ENCODE data around the gene AREL1.
A peak's percentile ranks its signal among the peaks of the same experiment; 100 is the strongest.
"Not testable (repeated sequence)": the region's sequence is repeated elsewhere in the genome, so short reads cannot be mapped to it uniquely, and the experiment has no call there.

Gene AREL1, protein sequence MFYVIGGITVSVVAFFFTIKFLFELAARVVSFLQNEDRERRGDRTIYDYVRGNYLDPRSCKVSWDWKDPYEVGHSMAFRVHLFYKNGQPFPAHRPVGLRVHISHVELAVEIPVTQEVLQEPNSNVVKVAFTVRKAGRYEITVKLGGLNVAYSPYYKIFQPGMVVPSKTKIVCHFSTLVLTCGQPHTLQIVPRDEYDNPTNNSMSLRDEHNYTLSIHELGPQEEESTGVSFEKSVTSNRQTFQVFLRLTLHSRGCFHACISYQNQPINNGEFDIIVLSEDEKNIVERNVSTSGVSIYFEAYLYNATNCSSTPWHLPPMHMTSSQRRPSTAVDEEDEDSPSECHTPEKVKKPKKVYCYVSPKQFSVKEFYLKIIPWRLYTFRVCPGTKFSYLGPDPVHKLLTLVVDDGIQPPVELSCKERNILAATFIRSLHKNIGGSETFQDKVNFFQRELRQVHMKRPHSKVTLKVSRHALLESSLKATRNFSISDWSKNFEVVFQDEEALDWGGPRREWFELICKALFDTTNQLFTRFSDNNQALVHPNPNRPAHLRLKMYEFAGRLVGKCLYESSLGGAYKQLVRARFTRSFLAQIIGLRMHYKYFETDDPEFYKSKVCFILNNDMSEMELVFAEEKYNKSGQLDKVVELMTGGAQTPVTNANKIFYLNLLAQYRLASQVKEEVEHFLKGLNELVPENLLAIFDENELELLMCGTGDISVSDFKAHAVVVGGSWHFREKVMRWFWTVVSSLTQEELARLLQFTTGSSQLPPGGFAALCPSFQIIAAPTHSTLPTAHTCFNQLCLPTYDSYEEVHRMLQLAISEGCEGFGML

DNA sequence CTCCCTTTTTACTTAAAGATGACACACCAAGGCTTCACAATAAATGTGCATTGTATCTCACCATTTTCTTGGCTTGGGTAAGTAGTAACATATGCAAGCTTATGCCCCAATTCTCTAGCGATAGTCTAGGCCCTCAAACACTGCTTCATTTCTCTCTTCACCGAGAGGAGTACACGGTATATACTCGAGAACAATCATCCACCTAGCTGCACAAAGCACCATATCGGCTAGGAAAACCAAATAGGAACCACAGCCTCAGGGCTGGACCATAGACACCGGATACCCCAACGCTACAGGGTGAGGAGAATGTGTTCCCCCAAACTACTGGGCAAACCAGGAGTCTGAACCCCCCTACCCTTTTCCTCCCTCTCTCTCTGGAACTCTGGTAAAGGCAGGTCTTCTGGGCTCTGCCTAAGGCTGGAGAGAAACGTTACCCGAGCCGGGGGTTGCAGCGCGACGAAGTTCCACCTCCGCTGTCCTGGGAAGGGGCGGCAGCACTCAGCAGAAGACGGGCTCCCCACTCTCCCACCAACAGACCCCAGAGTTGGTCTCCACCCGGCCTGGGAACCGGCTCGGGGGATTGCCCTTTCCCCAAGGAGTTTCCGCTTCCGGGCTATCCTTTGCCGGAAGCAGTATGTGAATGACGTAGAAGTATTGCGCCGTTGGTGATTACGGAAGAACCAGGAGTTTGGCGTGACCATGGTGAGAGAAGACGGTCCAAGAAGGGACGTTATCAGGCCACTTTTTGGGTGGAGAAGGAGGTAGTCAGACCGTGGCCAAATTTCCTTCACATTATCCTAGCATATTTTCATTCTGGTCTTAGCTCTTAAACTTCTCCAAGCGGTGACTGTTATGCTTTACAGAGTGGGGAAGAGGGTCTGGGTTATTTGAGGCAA is at the start of gene AREL1, which contains the start of gene FCF1:
AREL1 (minus strand) TSS at position 582 of the 896 bp plus-strand sequence. CDS start 27,465 bp downstream, outside the sequence.
FCF1 (plus strand) TSS at position 646 of the 896 bp plus-strand sequence; CDS start at position 700, 54 bp downstream.
- FAIRE-seq = peak; percentile 86

DNA sequence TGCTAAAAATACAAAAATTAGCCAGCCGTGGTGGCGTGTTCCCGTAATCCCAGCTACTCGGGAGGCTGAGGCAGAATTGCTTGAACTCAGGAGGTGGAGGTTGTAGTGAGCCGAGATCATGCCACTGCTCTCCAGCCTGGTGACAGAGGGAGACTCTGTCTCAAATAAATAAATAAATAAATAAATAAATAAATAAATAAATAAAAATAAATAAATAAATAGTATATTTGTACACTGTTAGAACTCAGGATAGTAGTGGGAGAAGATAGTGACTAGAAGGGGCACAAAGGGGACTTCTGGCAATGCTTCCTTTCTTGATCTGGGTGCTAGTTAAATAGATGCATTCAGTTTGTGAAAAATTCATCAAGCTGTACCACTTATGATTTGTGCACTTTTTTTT is 45.6 kb upstream of the AREL1 start:
- FAIRE-seq = not testable (repeated sequence)

DNA sequence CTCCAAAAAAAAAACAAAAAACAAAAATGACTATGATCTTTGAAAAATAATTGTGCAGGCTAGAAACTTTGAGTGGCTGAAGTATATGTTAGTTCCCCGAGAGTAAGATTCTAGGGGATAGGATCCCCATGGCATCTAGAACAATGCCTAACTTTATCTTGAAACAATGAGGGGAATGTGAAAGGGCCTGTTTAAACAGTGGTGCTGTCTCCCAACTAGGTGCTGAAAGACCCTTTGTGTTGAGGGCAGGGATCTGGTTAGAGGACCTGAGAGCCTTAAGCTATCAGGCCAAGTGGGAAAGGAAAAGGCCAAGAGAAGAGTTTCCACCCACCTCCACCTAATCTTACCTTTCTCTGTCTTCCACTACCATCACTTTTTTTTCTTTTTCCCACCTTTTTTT is 43.4 kb upstream of the AREL1 start:
- no peak for FAIRE-seq

- FAIRE-seq = no peak
Measured at GRCh38 chr14:74754899-74755298, 42.0 kb upstream of the AREL1 start.

DNA sequence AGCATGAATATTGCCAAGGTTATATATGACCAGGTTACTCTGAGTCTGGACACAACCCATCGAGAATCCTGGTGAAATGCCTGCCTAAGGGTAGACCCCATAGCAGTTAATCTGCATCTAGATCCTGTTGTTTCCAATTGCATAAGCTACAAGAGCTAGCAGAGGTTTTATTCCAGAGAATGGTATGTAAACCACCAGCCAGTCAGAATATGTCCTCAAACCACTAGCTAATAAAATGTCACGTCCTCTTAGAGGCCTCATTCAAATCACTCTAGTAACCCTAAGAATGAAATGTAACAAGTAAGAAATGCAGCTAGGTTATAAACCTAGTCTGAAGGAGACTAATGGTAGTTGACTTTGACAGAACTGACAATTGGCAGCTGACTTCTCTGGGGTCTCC is 41.3 kb upstream of the AREL1 start:
- FAIRE-seq = no peak

DNA sequence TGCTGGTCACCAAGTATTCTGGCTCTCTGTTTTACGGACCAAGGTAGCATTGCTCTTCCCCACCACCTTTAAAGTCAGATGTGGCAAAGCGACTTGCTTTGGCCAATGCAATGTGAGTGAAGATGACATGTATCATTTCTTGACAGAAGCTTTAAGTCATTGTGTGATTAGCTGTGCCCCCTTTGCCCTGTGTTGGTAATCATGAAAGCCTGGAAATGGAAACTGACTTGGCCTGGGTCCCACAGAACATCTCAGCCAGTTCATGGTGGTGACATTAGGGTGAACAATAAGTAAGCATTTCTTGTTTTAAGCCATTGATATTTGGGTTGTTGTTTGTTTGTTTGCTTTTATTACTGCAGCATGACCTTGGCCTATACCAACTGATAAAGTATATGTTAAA is 34.4 kb upstream of the AREL1 start:
- FAIRE-seq = no peak

DNA sequence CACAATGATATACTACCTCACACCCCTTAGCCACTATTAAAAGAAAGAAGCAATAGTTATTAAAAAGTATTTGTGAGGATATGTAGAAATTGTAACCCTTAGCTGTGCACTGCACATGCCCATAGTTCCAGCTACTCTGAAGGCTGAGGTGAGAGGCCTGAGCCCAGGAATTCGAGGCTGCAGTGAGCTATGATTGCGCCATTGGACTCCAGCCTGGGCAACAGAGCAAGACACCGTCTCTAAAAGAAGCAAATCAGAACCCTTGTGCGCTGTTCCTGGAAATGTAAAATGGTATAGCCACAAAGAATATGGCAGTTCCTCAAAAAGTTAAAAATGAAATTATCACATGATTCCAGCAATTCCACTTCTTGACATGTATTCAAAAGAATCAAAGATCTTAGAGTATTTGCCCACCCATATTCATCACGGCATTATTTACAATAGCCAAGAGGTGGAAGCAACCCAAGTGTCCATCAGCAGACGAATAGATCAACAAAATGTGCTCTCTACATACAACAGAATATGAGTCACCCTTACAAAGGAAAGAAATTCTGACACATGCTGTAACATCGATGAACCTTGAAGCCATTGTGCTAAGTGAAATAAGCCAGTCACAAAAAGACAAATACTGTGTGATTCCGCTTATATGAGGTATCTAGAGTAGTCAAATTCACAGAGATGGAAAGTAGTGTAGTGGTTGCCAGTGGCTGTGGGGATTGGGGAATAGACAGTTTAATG is 26.6 kb upstream of the AREL1 start:
- no peak for FAIRE-seq

GRCh38 chr14:74737753-74738325 is 25.0 kb upstream of the AREL1 start:
- no peak for FAIRE-seq

DNA sequence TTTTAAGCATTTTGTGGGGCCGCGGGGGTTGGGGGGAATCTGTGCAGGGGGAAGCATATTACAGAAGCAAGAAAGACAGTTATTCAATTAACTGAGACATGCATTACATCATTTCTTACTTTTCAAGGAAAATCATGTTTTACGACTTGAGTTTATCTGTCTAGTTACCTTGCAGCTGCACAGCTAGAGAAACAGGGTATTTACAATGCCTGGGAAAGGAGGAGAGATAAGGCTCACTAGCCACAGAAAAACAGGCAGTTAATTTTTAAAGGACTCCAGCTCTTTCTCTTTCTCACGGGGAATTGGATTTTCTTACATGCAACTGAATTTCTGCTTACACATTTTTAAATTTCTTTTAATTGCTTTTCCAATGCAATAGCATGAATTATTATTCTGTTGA is 22.2 kb upstream of the AREL1 start:
- no peak for FAIRE-seq

- FAIRE-seq = no peak
Measured at GRCh38 chr14:74733221-74733620, 20.3 kb upstream of the AREL1 start.

GRCh38 chr14:74732387-74732786 is 19.5 kb upstream of the AREL1 start:
- no peak for FAIRE-seq

GRCh38 chr14:74723134-74723533 is 10.3 kb upstream of the AREL1 start:
- no peak for FAIRE-seq

DNA sequence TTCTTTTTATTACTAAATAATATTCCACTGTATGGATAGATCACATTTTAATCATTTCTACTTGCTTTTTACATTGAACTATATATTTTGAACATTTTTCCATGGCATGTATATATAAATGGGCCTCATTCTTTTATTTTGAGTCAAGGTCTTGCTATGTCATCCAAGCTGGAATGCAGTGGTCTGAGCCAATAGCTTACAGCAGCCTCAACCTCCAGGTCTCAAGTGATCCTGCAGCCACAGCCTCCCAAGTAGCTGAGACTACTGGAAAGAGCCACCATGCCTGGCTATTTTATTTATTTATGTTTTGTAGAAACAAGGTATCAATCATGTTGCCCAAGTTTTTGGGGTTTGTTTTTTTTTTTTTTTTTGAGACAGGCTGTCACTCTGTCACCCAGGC is 7.6 kb upstream of the AREL1 start:
- no peak for FAIRE-seq

- no peak for FAIRE-seq
Measured at GRCh38 chr14:74713395-74713735, 485 bp upstream of the AREL1 start.

GRCh38 chr14:74711651-74712050 is 1.2 kb downstream of the AREL1 start:
- no peak for FAIRE-seq

DNA sequence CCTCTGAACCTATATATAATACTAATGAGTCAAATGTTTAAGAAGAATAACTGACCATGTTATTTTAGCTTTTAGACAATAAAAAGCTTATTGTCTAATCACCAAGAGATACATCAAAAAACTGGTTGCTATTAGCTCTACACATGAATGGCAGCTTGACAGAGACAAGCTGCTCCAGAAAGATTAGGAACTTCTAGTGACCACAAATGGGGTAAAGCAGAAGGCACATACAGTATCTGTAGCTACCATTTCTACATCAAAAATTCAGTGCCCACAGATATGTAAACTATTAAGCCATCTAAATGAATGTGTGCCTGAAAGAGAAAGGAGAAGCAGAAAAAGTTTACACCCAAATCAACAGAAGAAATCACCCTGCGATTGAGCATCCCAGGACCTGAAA is 2.4 kb downstream of the AREL1 start:
- FAIRE-seq = no peak

DNA sequence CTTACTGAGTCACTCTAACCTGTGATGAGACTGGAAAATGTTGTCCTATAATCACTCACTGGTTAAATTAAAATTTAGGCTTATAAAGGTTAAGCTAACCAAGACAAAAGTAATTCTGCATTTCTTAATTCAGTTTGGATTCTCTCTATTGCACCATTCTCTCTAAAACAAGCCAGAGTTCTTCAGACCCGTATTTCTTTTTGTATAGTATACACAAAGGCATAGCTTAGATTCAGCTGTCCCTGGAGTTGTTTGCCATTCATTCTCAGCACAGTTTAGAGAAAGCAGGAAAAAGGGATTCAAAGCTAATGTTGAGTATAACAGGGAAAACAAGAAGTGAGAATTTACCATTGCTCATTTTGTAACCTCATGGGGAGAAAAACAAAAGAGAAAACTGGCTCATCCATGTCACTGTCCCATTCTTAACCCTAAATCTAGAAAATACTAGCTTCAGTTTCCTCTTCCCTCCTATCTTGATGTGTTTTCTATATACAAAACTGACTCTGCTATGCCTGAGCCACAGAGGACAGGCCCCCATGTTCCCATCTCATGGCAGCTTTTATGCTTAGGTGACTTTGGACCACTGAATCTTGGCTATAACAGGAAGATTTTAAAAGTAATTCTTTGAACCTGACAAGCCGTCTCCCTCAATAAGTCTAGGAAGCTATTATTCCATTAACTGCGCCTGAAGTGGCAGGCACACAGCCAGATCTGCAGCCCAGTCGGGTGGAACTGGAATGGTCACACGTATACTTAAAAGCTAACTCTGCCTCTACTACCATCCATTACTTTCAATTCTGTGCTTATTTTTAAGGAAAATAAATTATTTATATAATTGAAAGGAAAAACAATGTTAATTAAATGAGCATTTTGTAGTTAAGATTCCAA is 7.0 kb downstream of the AREL1 start:
- FAIRE-seq = no peak

- FAIRE-seq = no peak
Measured at GRCh38 chr14:74704656-74705055, 8.2 kb downstream of the AREL1 start.

GRCh38 chr14:74703043-74703442 is 9.8 kb downstream of the AREL1 start:
- FAIRE-seq = no peak

DNA sequence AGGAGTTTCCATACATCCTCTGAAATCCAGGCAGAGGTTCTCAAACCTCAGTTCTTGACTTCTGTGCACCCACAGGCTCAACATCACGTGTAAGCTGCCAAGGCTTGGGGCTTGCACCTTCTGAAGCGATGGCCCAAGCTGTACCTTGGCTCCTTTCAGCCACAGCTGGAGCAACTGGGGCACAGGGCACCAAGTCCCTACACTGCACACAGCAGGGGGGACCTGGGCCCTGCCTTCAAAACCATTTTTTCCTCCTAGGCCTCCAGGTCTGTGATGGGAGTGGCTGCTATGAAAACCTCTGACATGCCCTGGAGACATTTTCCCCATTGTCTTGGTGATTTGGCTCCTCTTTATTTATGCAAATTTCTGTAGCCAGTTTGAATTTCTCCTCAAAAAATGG is 10.6 kb downstream of the AREL1 start:
- FAIRE-seq = no peak

DNA sequence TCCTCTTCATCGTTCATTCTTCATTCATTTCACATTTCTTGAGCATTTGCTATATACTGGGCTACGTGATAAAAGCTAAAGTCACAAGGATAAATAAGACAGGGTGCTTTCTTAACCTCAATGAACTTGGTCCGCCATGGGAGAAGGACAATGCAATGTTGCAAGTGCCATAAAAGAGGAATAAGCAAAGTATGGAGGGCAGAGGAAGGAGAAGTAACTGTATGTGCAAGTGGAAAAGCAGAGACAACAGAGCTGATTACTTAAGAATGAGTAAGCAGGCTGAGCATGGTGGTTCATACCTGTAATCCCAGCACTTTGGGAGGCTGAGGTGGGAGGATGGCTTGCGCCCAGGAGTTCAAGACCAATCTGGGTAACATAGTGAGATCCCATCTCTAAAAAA is 14.4 kb downstream of the AREL1 start:
- no peak for FAIRE-seq

All from A204.1 (cell line).